CD14-positive monocyte (primary cell): ENCODE data around the gene CSMD2. TPM values are rescaled to one million over a fixed set of nuclear protein-coding genes. Genes with fewer than 3 reads are reported as not detected.

Experiments
- DNase-seq, 3 donors: peaks; one replicate each; pipeline ENCODE4 v3.0.0-alpha.2; 2011 to 2022
- H2AFZ ChIP-seq: 2 replicates; pipeline ENCODE4 v1.6.0; 2012; ENCODE audit warnings: mild to moderate bottlenecking, low read depth, low read length, inconsistent platforms; ENCODE audit not compliant: insufficient read depth, poor library complexity, severe bottlenecking
- H3K27ac ChIP-seq, 2 donors: 1 replicate in 1 of 2; 2 replicates in 1 of 2; pipeline ENCODE4 v1.5.1; 2012 to 2013; ENCODE audit warnings: low read length in 2 of 2, control low read depth in 1 of 2, inconsistent platforms in 1 of 2, low read depth in 1 of 2, mild to moderate bottlenecking in 1 of 2
- H3K27me3 ChIP-seq, 2 donors: one replicate each; pipeline versions ENCODE4 v1.6.0 to v1.6.1; 2011 to 2013; ENCODE audit warnings: low read length in 2 of 2; ENCODE audit not compliant: control insufficient read depth in 2 of 2, insufficient read depth in 2 of 2
- H3K36me3 ChIP-seq, 2 donors: replicated peaks in 1 of 2; 1 replicate in 1 of 2; 2 replicates in 1 of 2; pipeline versions ENCODE4 v1.5.1 to v1.6.1; 2012 to 2013; ENCODE audit warnings: low read length in 2 of 2, control low read depth in 1 of 2, inconsistent platforms in 1 of 2, mild to moderate bottlenecking in 1 of 2; ENCODE audit not compliant: insufficient read depth in 2 of 2, control insufficient read depth in 1 of 2
- H3K4me1 ChIP-seq, 2 donors: 1 replicate in 1 of 2; 2 replicates in 1 of 2; pipeline versions ENCODE4 v1.5.1 to v1.6.1; 2012 to 2013; ENCODE audit warnings: low read length in 2 of 2, control low read depth in 1 of 2, inconsistent platforms in 1 of 2, mild to moderate bottlenecking in 1 of 2, moderate library complexity in 1 of 2; ENCODE audit not compliant: insufficient read depth in 2 of 2, control insufficient read depth in 1 of 2
- H3K4me2 ChIP-seq: replicated peaks from 2 replicates; pipeline ENCODE3; 2012; ENCODE audit warnings: low read length, moderate library complexity, mild to moderate bottlenecking; ENCODE audit not compliant: poor library complexity, severe bottlenecking; ENCODE audit errors: extremely low read depth
- H3K4me3 ChIP-seq, 3 experiments: fragments of 200-600 bp in 1 of 3; sonication (generic) in 1 of 3; replicated peaks in 1 of 3; 1 replicate in 2 of 3; 2 replicates in 1 of 3; pipeline ENCODE4 v1.5.1; 2011 to 2013; ENCODE audit warnings: low read length in 3 of 3, mild to moderate bottlenecking in 3 of 3, control low read depth in 2 of 3, low read depth in 2 of 3, inconsistent platforms in 1 of 3, moderate library complexity in 1 of 3
- H3K79me2 ChIP-seq: 2 replicates; pipeline ENCODE4 v1.6.0; 2012; ENCODE audit warnings: mild to moderate bottlenecking, control low read depth, inconsistent platforms, low read length, moderate library complexity; ENCODE audit not compliant: insufficient read depth
- H3K9ac ChIP-seq: 2 replicates; pipeline ENCODE4 v1.6.0; 2017; ENCODE audit warnings: low read length, mild to moderate bottlenecking; ENCODE audit not compliant: insufficient read depth, poor library complexity, severe bottlenecking
- H3K9me3 ChIP-seq, 2 donors: replicated peaks in 1 of 2; 1 replicate in 1 of 2; 2 replicates in 1 of 2; pipeline versions ENCODE4 v1.5.1 to v1.6.1; 2012 to 2013; ENCODE audit warnings: low read length in 2 of 2, control low read depth in 1 of 2; ENCODE audit not compliant: control insufficient read depth in 1 of 2, insufficient read depth in 1 of 2
- H4K20me1 ChIP-seq: 2 replicates; pipeline ENCODE4 v1.6.0; 2012; ENCODE audit warnings: mild to moderate bottlenecking, low read length, control low read depth, moderate library complexity; ENCODE audit not compliant: insufficient read depth
- H3K27ac Mint-ChIP-seq, 7 donors: one replicate each; pipeline ENCODE4 v1.8.0; 2020; ENCODE audit warnings: mild to moderate bottlenecking in 7 of 7, mixed read lengths in 7 of 7, moderate library complexity in 6 of 7, inconsistent platforms in 2 of 7
- H3K27me3 Mint-ChIP-seq, 3 donors: one replicate each; pipeline ENCODE4 v1.8.0; 2021 to 2022; ENCODE audit warnings: low read depth in 3 of 3, mild to moderate bottlenecking in 3 of 3, mixed read lengths in 3 of 3, moderate library complexity in 3 of 3, inconsistent platforms in 1 of 3
- H3K36me3 Mint-ChIP-seq, 2 donors: one replicate each; pipeline ENCODE4 v1.8.0; 2020; ENCODE audit warnings: mixed read lengths in 2 of 2, inconsistent platforms in 1 of 2, mild to moderate bottlenecking in 1 of 2
- H3K4me1 Mint-ChIP-seq: one replicate; pipeline ENCODE4 v1.8.0; 2020; ENCODE audit warnings: mild to moderate bottlenecking, mixed read lengths
- H3K4me3 Mint-ChIP-seq, 2 donors: one replicate each; pipeline ENCODE4 v1.8.0; 2020; ENCODE audit warnings: mild to moderate bottlenecking in 2 of 2, mixed read lengths in 2 of 2, moderate library complexity in 1 of 2
- H3K9me3 Mint-ChIP-seq, 7 donors: one replicate each; pipeline ENCODE4 v1.8.0; 2020 to 2022; ENCODE audit warnings: mixed read lengths in 7 of 7, mild to moderate bottlenecking in 6 of 7, moderate library complexity in 6 of 7, inconsistent platforms in 2 of 7
- WGBS: methylation state at CpG from one replicate; pipeline ENCODE4 v1.1.5; 2013; ENCODE audit warnings: missing lambda C conversion rate; ENCODE audit not compliant: insufficient coverage; 5-methylcytosine and 5-hydroxymethylcytosine counted together
- intact Hi-C, 2 donors: fragments of 100-400 bp; cut with micrococcal nuclease; formaldehyde crosslinking; loops; one replicate each; pipeline versions ENCODE4 v1.15.0 to v1.15.1; 2023
- polyA plus RNA-seq, 3 donors: library from polyadenylated mRNA; depleted of rRNA in 1 of 3; unstranded in 2 of 3; stranded (reverse) in 1 of 3; fragments of 300-500 nt in 2 of 3; fragments of >200 nt in 1 of 3; fragmentation: Illumina TruSeq in 2 of 3; gene quantifications; 1 replicate in 2 of 3; 2 replicates in 1 of 3; pipeline ENCODE4 v1.2.3, GENCODE V29; 2012 to 2021
- TF ChIP-seq, protein P1 (sequence below): fragments of 200-600 bp; IDR thresholded peaks from one replicate; pipeline ENCODE4 v1.8.0; 2022; ENCODE audit warnings: antibody characterized with exemption, mild to moderate bottlenecking

The CSMD2 gene
- polyA plus RNA-seq, 3 donors = 0.04 TPM; not detected in 2

- Histone ChIP-seq H3K9ac (no peak overlapping the region), H3K36me3 (no peaks in the 10 kb centered on the region), H3K27ac (no peak overlapping the region), H3K4me3 (no peak overlapping the region), H3K27me3 (no peaks in the 10 kb centered on the region), H3K79me2 (no peaks in the 10 kb centered on the region), H3K4me2 (no peak overlapping the region), H3K4me1 (no peaks in the 10 kb centered on the region), H2AFZ (no peak overlapping the region), H4K20me1 (no peaks in the 10 kb centered on the region), H3K9me3 (no peaks in the 10 kb centered on the region)
- TF ChIP-seq, protein P1, sequence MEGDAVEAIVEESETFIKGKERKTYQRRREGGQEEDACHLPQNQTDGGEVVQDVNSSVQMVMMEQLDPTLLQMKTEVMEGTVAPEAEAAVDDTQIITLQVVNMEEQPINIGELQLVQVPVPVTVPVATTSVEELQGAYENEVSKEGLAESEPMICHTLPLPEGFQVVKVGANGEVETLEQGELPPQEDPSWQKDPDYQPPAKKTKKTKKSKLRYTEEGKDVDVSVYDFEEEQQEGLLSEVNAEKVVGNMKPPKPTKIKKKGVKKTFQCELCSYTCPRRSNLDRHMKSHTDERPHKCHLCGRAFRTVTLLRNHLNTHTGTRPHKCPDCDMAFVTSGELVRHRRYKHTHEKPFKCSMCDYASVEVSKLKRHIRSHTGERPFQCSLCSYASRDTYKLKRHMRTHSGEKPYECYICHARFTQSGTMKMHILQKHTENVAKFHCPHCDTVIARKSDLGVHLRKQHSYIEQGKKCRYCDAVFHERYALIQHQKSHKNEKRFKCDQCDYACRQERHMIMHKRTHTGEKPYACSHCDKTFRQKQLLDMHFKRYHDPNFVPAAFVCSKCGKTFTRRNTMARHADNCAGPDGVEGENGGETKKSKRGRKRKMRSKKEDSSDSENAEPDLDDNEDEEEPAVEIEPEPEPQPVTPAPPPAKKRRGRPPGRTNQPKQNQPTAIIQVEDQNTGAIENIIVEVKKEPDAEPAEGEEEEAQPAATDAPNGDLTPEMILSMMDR = no peak
- Mint-ChIP-seq H3K4me1 (no peaks in the 10 kb centered on the region), H3K36me3 (no peaks in the 10 kb centered on the region), H3K27me3 (peaks cover 3 to 11% (median 11%) of the 10 kb centered on the region in 3 donors), H3K9me3 (no peaks in the 10 kb centered on the region), H3K4me3 (no peak overlapping the region), H3K27ac (no peak overlapping the region)
- 80% methylated on average over 3 of the region's 3 CpGs for WGBS
- intact Hi-C loops = no loop called here
- DNase-seq = no peak
Measured at GRCh38 chr1:33975961-33976360, 189.1 kb downstream of the CSMD2 start.

- Mint-ChIP-seq H3K27ac (no peak overlapping the region), H3K36me3 (no peaks in the 10 kb centered on the region), H3K4me3 (no peak overlapping the region), H3K27me3 (peaks cover 5 to 6% (median 5%) of the 10 kb centered on the region in 3 donors), H3K4me1 (no peaks in the 10 kb centered on the region), H3K9me3 (no peaks in the 10 kb centered on the region)
- H3K9me3 ChIP-seq = no peaks in the 10 kb centered on the region
- no peaks in the 10 kb centered on the region for H3K4me1 ChIP-seq
- H3K36me3 ChIP-seq = no peaks in the 10 kb centered on the region
- H3K4me2 ChIP-seq = no peak overlapping the region
- intact Hi-C loops = no loop called here
- no peak overlapping the region for H3K27ac ChIP-seq
- no peak overlapping the region for H3K9ac ChIP-seq
- no peaks in the 10 kb centered on the region for H3K27me3 ChIP-seq
- H3K79me2 ChIP-seq = no peaks in the 10 kb centered on the region
- no peaks in the 10 kb centered on the region for H4K20me1 ChIP-seq
- no peak overlapping the region for H3K4me3 ChIP-seq
- TF ChIP-seq, protein P1 = no peak
- 75% methylated on average over 8 of the region's 8 CpGs for WGBS
- H2AFZ ChIP-seq = no peak overlapping the region
- no peak for DNase-seq
Measured at GRCh38 chr1:33973799-33974545, 191.1 kb downstream of the CSMD2 start.
